HG03103 (cell line): ENCODE data around the gene MYBPC1.
A peak's percentile ranks its signal among the peaks of the same experiment; 100 is the strongest.
"Not testable (repeated sequence)": the region's sequence is repeated elsewhere in the genome, so short reads cannot be mapped to it uniquely, and the experiment has no call there.

Source experiments
- ATAC-seq: cut with Tn5 transposase; IDR thresholded peaks from one replicate; pipeline ENCODE4 v1.9.1; 2021; ENCODE audit warnings: low read depth; ENCODE audit not compliant: unreplicated experiment

Gene MYBPC1

GRCh38 chr12:101650346-101651117 is 55.8 kb downstream of the MYBPC1 start:
- no peak for ATAC-seq

- no peak for ATAC-seq
These were observed 58.3 kb downstream of the MYBPC1 start for GRCh38 chr12:101653030-101653429.

GRCh38 chr12:101653503-101653902 is 58.7 kb downstream of the MYBPC1 start:
- ATAC-seq, result no peak

- ATAC-seq, result no peak
These were observed 59.7 kb downstream of the MYBPC1 start for GRCh38 chr12:101654442-101654841.

GRCh38 chr12:101655393-101655792 is 60.6 kb downstream of the MYBPC1 start:
- ATAC-seq, result no peak

GRCh38 chr12:101660662-101661061 is 65.9 kb downstream of the MYBPC1 start:
- not testable (repeated sequence) for ATAC-seq

GRCh38 chr12:101663298-101663697 is 68.5 kb downstream of the MYBPC1 start:
- no peak for ATAC-seq

- ATAC-seq, result no peak
These were observed 70.2 kb downstream of the MYBPC1 start for GRCh38 chr12:101664992-101665391.

- no peak for ATAC-seq
These were observed 71.4 kb downstream of the MYBPC1 start for GRCh38 chr12:101666052-101666728.

- no peak for ATAC-seq
These were observed 72.8 kb downstream of the MYBPC1 start for GRCh38 chr12:101667591-101667990.

- no peak for ATAC-seq
These were observed 75.4 kb downstream of the MYBPC1 start for GRCh38 chr12:101670007-101670671.

GRCh38 chr12:101671157-101671791 is 76.5 kb downstream of the MYBPC1 start:
- peak; percentile 77 for ATAC-seq

GRCh38 chr12:101671833-101672232 is 77.1 kb downstream of the MYBPC1 start:
- no peak for ATAC-seq

GRCh38 chr12:101675555-101675954 is 80.8 kb downstream of the MYBPC1 start:
- ATAC-seq, result no peak

- ATAC-seq, result not testable (repeated sequence)
These were observed 81.7 kb downstream of the MYBPC1 start for GRCh38 chr12:101676497-101676896.

GRCh38 chr12:101678081-101678480 is 83.3 kb downstream of the MYBPC1 start:
- no peak for ATAC-seq

- ATAC-seq, result no peak
These were observed 85.5 kb downstream of the MYBPC1 start for GRCh38 chr12:101680240-101680639.

GRCh38 chr12:101680647-101681046 is 85.9 kb downstream of the MYBPC1 start:
- no peak for ATAC-seq

- ATAC-seq, result not testable (repeated sequence)
These were observed 86.9 kb downstream of the MYBPC1 start for GRCh38 chr12:101681627-101682026.

GRCh38 chr12:101685092-101685491 is 90.3 kb downstream of the MYBPC1 start:
- ATAC-seq, result no peak

- ATAC-seq, result no peak
These were observed 91.4 kb downstream of the MYBPC1 start for GRCh38 chr12:101686176-101686575.
